Esophagus muscularis mucosa (tissue), 4 donors: ENCODE data around the gene ARL15. TPM values are rescaled to one million over a fixed set of nuclear protein-coding genes. Genes with fewer than 3 reads are reported as not detected.

ENCODE experiments used
- DNase-seq: peaks from one replicate; pipeline ENCODE4 v3.0.0-alpha.2; 2017; ENCODE audit errors: extremely low spot score
- H3K27ac ChIP-seq, 4 donors: fragments of 200-600 bp; sonication (generic); replicated peaks in 1 of 4; 1 replicate in 3 of 4; 2 replicates in 1 of 4; pipeline ENCODE4 v1.5.1; 2016 to 2019; ENCODE audit warnings: mild to moderate bottlenecking in 1 of 4
- H3K27me3 ChIP-seq, 4 donors: fragments of 200-600 bp; sonication (generic); one replicate each; pipeline versions ENCODE4 v1.5.1 to v1.6.0; 2016 to 2019
- H3K36me3 ChIP-seq, 4 donors: fragments of 200-600 bp; sonication (generic); one replicate each; pipeline ENCODE4 v1.5.1; 2016 to 2019
- H3K4me1 ChIP-seq, 4 donors: fragments of 200-600 bp; sonication (generic); one replicate each; pipeline ENCODE4 v1.5.1; 2016 to 2019
- H3K4me3 ChIP-seq, 4 donors: fragments of 200-600 bp; sonication (generic); 1 replicate in 2 of 4; 2 replicates in 2 of 4; pipeline ENCODE4 v1.5.1; 2016 to 2019; ENCODE audit warnings: mild to moderate bottlenecking in 4 of 4, moderate library complexity in 1 of 4
- H3K9me3 ChIP-seq, 4 donors: fragments of 200-600 bp; sonication (generic); 1 replicate in 3 of 4; 2 replicates in 1 of 4; pipeline ENCODE4 v1.5.1; 2016 to 2019
- CTCF ChIP-seq, 3 experiments: fragments of 200-600 bp in 2 of 3; fragments of 450-650 bp in 1 of 3; sonication (generic) in 2 of 3; IDR thresholded peaks; one replicate each; pipeline ENCODE4 v1.5.1; 2017 to 2019; ENCODE audit warnings: antibody characterized with exemption in 3 of 3, mild to moderate bottlenecking in 2 of 3, moderate library complexity in 1 of 3
- EP300 ChIP-seq: sonication (generic); formaldehyde crosslinking; IDR thresholded peaks from one replicate; pipeline ENCODE4 v1.6.1; 2017; ENCODE audit warnings: antibody characterized with exemption
- POLR2A ChIP-seq: fragments of 450-650 bp; IDR thresholded peaks from one replicate; pipeline ENCODE4 v1.6.1; 2017; ENCODE audit warnings: antibody characterized with exemption, moderate library complexity, mild to moderate bottlenecking, low read depth
- POLR2AphosphoS5 ChIP-seq, 2 donors: sonication (generic); formaldehyde crosslinking; IDR thresholded peaks; one replicate each; pipeline ENCODE4 v1.6.1; 2017; ENCODE audit warnings: antibody characterized with exemption in 2 of 2
- WGBS: methylation state at CpG from one replicate; pipeline ENCODE4 v1.1.5; 2018; 5-methylcytosine and 5-hydroxymethylcytosine counted together
- intact Hi-C: fragments of 100-400 bp; cut with DNase I; formaldehyde crosslinking; loops from one replicate; pipeline ENCODE4 v1.15.1; 2023
- total RNA-seq, 4 donors: library from RNA; depleted of rRNA; stranded (reverse); fragments of >200 nt; gene quantifications; one replicate each; pipeline versions ENCODE4 v1.1.0 to v1.2.1, GENCODE V29; 2016

Gene ARL15
- total RNA-seq, 4 donors from 2014 or later, result 11.6 to 21.6 (median 16.5) TPM

- H3K9me3 ChIP-seq, result no peaks in the 10 kb centered on the region
- H3K27ac ChIP-seq, result no peak overlapping the region
- peak; percentile 37 for DNase-seq
- intact Hi-C loops, result no loop called here
- WGBS, result 76% methylated on average over 6 of the region's 6 CpGs
- H3K36me3 ChIP-seq, result no peaks in the 10 kb centered on the region
- no peaks in the 10 kb centered on the region for H3K27me3 ChIP-seq
- no peak for TF ChIP-seq EP300
- TF ChIP-seq POLR2AphosphoS5 (IDR thresholded peaks at IDR 0.05), result no peak
- TF ChIP-seq POLR2A, result no peak
- TF ChIP-seq CTCF (IDR thresholded peaks at IDR 0.05), result no peak
- H3K4me1 ChIP-seq, result no peaks in the 10 kb centered on the region
- no peak overlapping the region for H3K4me3 ChIP-seq
These were observed 40.0 kb downstream of the ARL15 start for GRCh38 chr5:54270326-54270725.

GRCh38 chr5:54264574-54264973 is 45.8 kb downstream of the ARL15 start:
- Histone ChIP-seq H3K36me3 (no peaks in the 10 kb centered on the region), H3K4me1 (peaks cover 0 to 9% (median 5%) of the 10 kb centered on the region in 4 donors), H3K27ac (no peak overlapping the region), H3K9me3 (no peaks in the 10 kb centered on the region), H3K27me3 (no peaks in the 10 kb centered on the region), H3K4me3 (no peak overlapping the region)
- no peak for DNase-seq
- intact Hi-C loops, result no loop called here
- no peak for TF ChIP-seq POLR2A
- TF ChIP-seq EP300, result no peak
- TF ChIP-seq POLR2AphosphoS5 (IDR thresholded peaks at IDR 0.05), result no peak
- no peak for TF ChIP-seq CTCF (IDR thresholded peaks at IDR 0.05)

GRCh38 chr5:54263447-54263846 is 46.9 kb downstream of the ARL15 start:
- Histone ChIP-seq H3K4me1 (peaks cover 0 to 9% (median 5%) of the 10 kb centered on the region in 4 donors), H3K36me3 (no peaks in the 10 kb centered on the region), H3K9me3 (no peaks in the 10 kb centered on the region), H3K27ac (no peak overlapping the region), H3K4me3 (no peak overlapping the region), H3K27me3 (no peaks in the 10 kb centered on the region)
- TF ChIP-seq EP300 (no peak), CTCF (IDR thresholded peaks at IDR 0.05) (no peak), POLR2A (no peak), POLR2AphosphoS5 (IDR thresholded peaks at IDR 0.05) (no peak)
- WGBS, result 46% methylated on average over 1 of the region's 1 CpG
- peak; percentile 21 for DNase-seq
- intact Hi-C loops, result no loop called here

GRCh38 chr5:54261596-54261995 is 48.8 kb downstream of the ARL15 start:
- H3K27me3 ChIP-seq, result no peaks in the 10 kb centered on the region
- intact Hi-C loops, result no loop called here
- no peaks in the 10 kb centered on the region for H3K36me3 ChIP-seq
- H3K4me1 ChIP-seq, result peaks cover 3 to 12% (median 5%) of the 10 kb centered on the region in 4 donors
- 81% methylated on average over 3 of the region's 3 CpGs for WGBS
- no peaks in the 10 kb centered on the region for H3K9me3 ChIP-seq
- TF ChIP-seq EP300, result no peak
- no peak overlapping the region for H3K27ac ChIP-seq
- DNase-seq, result peak; percentile 31
- no peak overlapping the region for H3K4me3 ChIP-seq

GRCh38 chr5:54259981-54260380 is 50.4 kb downstream of the ARL15 start:
- intact Hi-C loops, result no loop called here
- 92% methylated on average over 4 of the region's 4 CpGs for WGBS
- Histone ChIP-seq H3K9me3 (no peaks in the 10 kb centered on the region), H3K36me3 (no peaks in the 10 kb centered on the region), H3K4me1 (peaks cover 6 to 24% (median 12%) of the 10 kb centered on the region in 4 donors), H3K27me3 (no peaks in the 10 kb centered on the region), H3K4me3 (no peak overlapping the region), H3K27ac (no peak overlapping the region)
- TF ChIP-seq POLR2AphosphoS5 (IDR thresholded peaks at IDR 0.05), result no peak
- no peak for TF ChIP-seq EP300
- no peak for TF ChIP-seq CTCF (IDR thresholded peaks at IDR 0.05)
- TF ChIP-seq POLR2A, result no peak
- DNase-seq, result peak; percentile 1
